PC-9 (cell line): ENCODE data around the gene CEP126. TPM values are rescaled to one million over a fixed set of nuclear protein-coding genes. Genes with fewer than 3 reads are reported as not detected.
"Not testable (repeated sequence)": the region's sequence is repeated elsewhere in the genome, so short reads cannot be mapped to it uniquely, and the experiment has no call there.

Experiments used
- BruUV-seq: library from RNA; stranded (reverse); fragments of 400-500 nt; replicated peaks from 2 replicates; lab custom pipeline; 2021; lab: Mats Ljungman, UMichigan
- CTCF ChIA-PET: fragments of 300-600 bp; sonication (Branson Sonifier 250); formaldehyde crosslinking; loops from one replicate; lab custom pipeline; 2022; ENCODE audit warnings: antibody characterized with exemption; lab: Charles Lee
- POLR2A ChIA-PET: fragments of 300-600 bp; sonication (Branson Sonifier 250); formaldehyde crosslinking; loops from one replicate; lab custom pipeline; 2022; ENCODE audit warnings: antibody characterized with exemption; ENCODE audit not compliant: unreplicated experiment; lab: Charles Lee
- DNase-seq, 2 experiments: peaks; one replicate each; pipeline versions ENCODE4 v3.0.0 to v3.0.0-alpha.2; 2015 to 2022; ENCODE audit warnings: mixed read lengths in 1 of 2
- H2AFZ ChIP-seq: fragments of 200-600 bp; sonication (generic); 2 replicates; pipeline ENCODE4 v1.8.1; 2017; ENCODE audit warnings: antibody characterized with exemption
- H3F3A ChIP-seq: fragments of 200-600 bp; sonication (generic); 2 replicates; pipeline ENCODE4 v1.8.1; 2017; ENCODE audit warnings: antibody characterized with exemption, mild to moderate bottlenecking, low read depth; ENCODE audit not compliant: insufficient read depth
- H3K27ac ChIP-seq: fragments of 200-600 bp; sonication (generic); 2 replicates; pipeline ENCODE4 v1.6.1; 2016; ENCODE audit warnings: mixed run types
- H3K27me3 ChIP-seq: fragments of 200-600 bp; sonication (generic); 2 replicates; pipeline ENCODE4 v1.6.1; 2016; ENCODE audit warnings: low read depth, mixed run types; ENCODE audit not compliant: insufficient read depth
- H3K36me3 ChIP-seq: fragments of 200-600 bp; sonication (generic); 2 replicates; pipeline ENCODE4 v1.6.1; 2016; ENCODE audit warnings: low read depth, mixed run types
- H3K4me1 ChIP-seq: fragments of 200-600 bp; sonication (generic); replicated peaks from 2 replicates; pipeline ENCODE4 v1.6.1; 2016; ENCODE audit warnings: mixed run types; ENCODE audit not compliant: insufficient read depth
- H3K4me2 ChIP-seq: fragments of 200-600 bp; sonication (generic); 2 replicates; pipeline ENCODE4 v1.6.1; 2017; ENCODE audit warnings: mixed run types
- H3K4me3 ChIP-seq: fragments of 200-600 bp; sonication (generic); 2 replicates; pipeline ENCODE4 v1.6.1; 2016; ENCODE audit warnings: mixed run types
- H3K79me2 ChIP-seq: fragments of 200-600 bp; sonication (generic); 2 replicates; pipeline ENCODE4 v1.6.1; 2017; ENCODE audit warnings: low read depth, mixed run types
- H3K9me2 ChIP-seq: fragments of 200-600 bp; sonication (generic); 2 replicates; pipeline ENCODE4 v1.8.1; 2017; ENCODE audit warnings: mild to moderate bottlenecking; ENCODE audit not compliant: insufficient read depth
- H3K9me3 ChIP-seq: fragments of 200-600 bp; sonication (generic); 2 replicates; pipeline ENCODE4 v1.8.1; 2016; ENCODE audit warnings: low read depth; ENCODE audit not compliant: insufficient read depth
- H4K20me1 ChIP-seq: fragments of 200-600 bp; sonication (generic); 2 replicates; pipeline ENCODE4 v1.8.1; 2017; ENCODE audit not compliant: insufficient read depth
- CTCF ChIP-seq: fragments of 200-600 bp; sonication (generic); conservative IDR thresholded peaks from 2 replicates; pipeline ENCODE4 v1.6.1; 2017; ENCODE audit warnings: mixed run types, antibody characterized with exemption, mild to moderate bottlenecking, moderate library complexity
- EZH2 ChIP-seq: fragments of 200-600 bp; sonication (generic); IDR thresholded peaks from 2 replicates; pipeline ENCODE4 v1.8.0; 2017; ENCODE audit warnings: antibody characterized with exemption, low read depth
- intact Hi-C: fragments of 100-400 bp; cut with micrococcal nuclease; formaldehyde crosslinking; loops from one replicate; pipeline ENCODE4 v1.10.0; 2022; ENCODE audit not compliant: unreplicated experiment
- total RNA-seq: library from RNA; stranded (reverse); gene quantifications from 2 replicates; pipeline ENCODE4 v1.2.3, GENCODE V29; 2021

The CEP126 gene
- total RNA-seq, 1 experiment from 2014 or later, result 6.0 TPM

GRCh38 chr11:101993172-101993571, 78.4 kb downstream of the CEP126 start:
- Histone ChIP-seq H3K4me3 (no peak overlapping the region), H3K9me2 (0 out of 2 replicates have a peak, but pooled peaks cover 2% of the 10 kb centered on the region), H3K4me1 (no peaks in the 10 kb centered on the region), H3K27ac (no peak overlapping the region), H3K4me2 (no peak overlapping the region), H3K79me2 (no peaks in the 10 kb centered on the region), H3K9me3 (no peaks in the 10 kb centered on the region), H3K27me3 (no peaks in the 10 kb centered on the region), H3K36me3 (no peaks in the 10 kb centered on the region), H2AFZ (no peak overlapping the region), H4K20me1 (no peaks in the 10 kb centered on the region), H3F3A (no peaks in the 10 kb centered on the region)
- no peak for DNase-seq
- CTCF ChIA-PET, result no interaction called here
- POLR2A ChIA-PET, result no interaction called here
- intact Hi-C loops, result no loop called here
- BruUV-seq, result no TSS peak
- TF ChIP-seq CTCF (no peak), EZH2 (no peak)

DNA sequence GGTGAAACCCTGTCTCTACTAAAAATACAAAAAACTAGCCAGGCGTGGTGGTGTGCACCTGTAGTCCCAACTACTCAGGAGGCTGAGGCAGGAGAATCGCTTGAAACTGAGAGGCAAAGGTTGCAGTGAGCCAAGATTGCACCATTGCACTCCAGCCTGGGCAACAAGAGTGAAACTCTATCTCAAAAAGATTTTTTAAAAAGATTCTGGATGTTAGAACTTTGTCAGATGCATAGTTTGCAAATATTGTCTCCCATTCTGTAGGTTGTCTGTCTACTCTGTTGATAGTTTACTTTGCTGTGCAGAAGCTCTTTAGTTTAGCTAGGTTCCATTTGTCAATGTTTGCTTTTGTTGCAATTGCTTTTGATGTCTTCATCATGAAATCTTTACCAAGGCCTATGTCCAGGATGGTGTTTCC, 79.3 kb downstream of the CEP126 start:
- BruUV-seq, H3K9me3 ChIP-seq, intact Hi-C loops, POLR2A ChIA-PET, H3K27ac ChIP-seq, H3F3A ChIP-seq, H3K4me2 ChIP-seq, CTCF ChIA-PET, H3K27me3 ChIP-seq, H3K9me2 ChIP-seq, DNase-seq, H3K36me3 ChIP-seq, H4K20me1 ChIP-seq, H3K79me2 ChIP-seq, H2AFZ ChIP-seq, H3K4me1 ChIP-seq, H3K4me3 ChIP-seq: not testable (repeated sequence)

- no peaks in the 10 kb centered on the region for H3K9me3 ChIP-seq
- no peak overlapping the region for H3K4me2 ChIP-seq
- H3K36me3 ChIP-seq, result no peaks in the 10 kb centered on the region
- H3K4me1 ChIP-seq, result no peaks in the 10 kb centered on the region
- no peaks in the 10 kb centered on the region for H3K9me2 ChIP-seq
- TF ChIP-seq EZH2 (no peak), CTCF (no peak)
- BruUV-seq, result no TSS peak
- DNase-seq, result no peak
- no peaks in the 10 kb centered on the region for H3F3A ChIP-seq
- intact Hi-C loops, result no loop called here
- no peak overlapping the region for H2AFZ ChIP-seq
- no peaks in the 10 kb centered on the region for H3K27me3 ChIP-seq
- no peak overlapping the region for H3K4me3 ChIP-seq
- CTCF ChIA-PET, result interaction anchor here (0.6 kb wide), 1 partner anchor 83 kb away, joined by 6 read pairs; no protein-coding TSS in a partner anchor
- no peak overlapping the region for H3K27ac ChIP-seq
- no peaks in the 10 kb centered on the region for H3K79me2 ChIP-seq
- POLR2A ChIA-PET, result no interaction called here
- no peaks in the 10 kb centered on the region for H4K20me1 ChIP-seq
Observed at GRCh38 chr11:101996111-101996510, 81.3 kb downstream of the CEP126 start.
